K562 (cell line): ENCODE measurements around the gene PSMD13.

Experiments used
- ERF ChIP-seq: fragments of 450-650 bp; formaldehyde crosslinking; IDR thresholded peaks from 2 replicates; pipeline ENCODE4 v1.4.0; 2020; ENCODE audit warnings: mild to moderate bottlenecking, mixed read lengths
- ESRRA ChIP-seq: fragments of 450-650 bp; IDR thresholded peaks from 2 replicates; pipeline ENCODE4 v1.6.1; 2014; ENCODE audit warnings: low read depth, mild to moderate bottlenecking, moderate library complexity, borderline replicate concordance
- HLTF ChIP-seq: fragments of 450-650 bp; IDR thresholded peaks from 2 replicates; pipeline ENCODE4 v1.6.1; 2016
- HNRNPH1 ChIP-seq: fragments of 200-400 bp; formaldehyde crosslinking; optimal IDR thresholded peaks from 2 replicates; pipeline ENCODE3; 2017; ENCODE audit warnings: low read depth, mild to moderate bottlenecking, low read length, moderate library complexity
- MAFG ChIP-seq: fragments of 450-650 bp; conservative IDR thresholded peaks from 2 replicates; pipeline ENCODE4 v1.6.1; 2016; ENCODE audit warnings: missing genetic modification characterization, missing compliant biosample characterization
- NFIC ChIP-seq: fragments of 450-650 bp; IDR thresholded peaks from 2 replicates; pipeline ENCODE4 v1.6.1; 2017; ENCODE audit warnings: mild to moderate bottlenecking, inconsistent platforms
- TF ChIP-seq, protein P1 (sequence below), 3 experiments: IDR thresholded peaks in 2 of 3; conservative IDR thresholded peaks in 1 of 3; 2 replicates each; pipeline ENCODE4 v1.5.1; 2011 to 2012; ENCODE audit warnings: low read length in 3 of 3, mild to moderate bottlenecking in 3 of 3, control low read depth in 2 of 3, improper control_type of control experiment in 1 of 3, inconsistent platforms in 1 of 3, low read depth in 1 of 3, mixed read lengths in 1 of 3, moderate library complexity in 1 of 3; ENCODE audit not compliant: insufficient read depth in 2 of 3
- TF ChIP-seq, protein P2 (sequence below), 3 experiments: fragments of 200-800 bp in 1 of 3; fragments of 250-450 bp in 1 of 3; fragments of 450-650 bp in 1 of 3; sonication (Bioruptor Pico) in 1 of 3; sonication (Bioruptor generic) in 1 of 3; formaldehyde crosslinking in 1 of 3; IDR thresholded peaks; 2 replicates each; pipeline versions ENCODE4 v1.6.1 to v1.8.0; 2016 to 2022; ENCODE audit warnings: mild to moderate bottlenecking in 2 of 3, missing genetic modification characterization in 2 of 3, missing compliant biosample characterization in 1 of 3, moderate library complexity in 1 of 3

DNA sequence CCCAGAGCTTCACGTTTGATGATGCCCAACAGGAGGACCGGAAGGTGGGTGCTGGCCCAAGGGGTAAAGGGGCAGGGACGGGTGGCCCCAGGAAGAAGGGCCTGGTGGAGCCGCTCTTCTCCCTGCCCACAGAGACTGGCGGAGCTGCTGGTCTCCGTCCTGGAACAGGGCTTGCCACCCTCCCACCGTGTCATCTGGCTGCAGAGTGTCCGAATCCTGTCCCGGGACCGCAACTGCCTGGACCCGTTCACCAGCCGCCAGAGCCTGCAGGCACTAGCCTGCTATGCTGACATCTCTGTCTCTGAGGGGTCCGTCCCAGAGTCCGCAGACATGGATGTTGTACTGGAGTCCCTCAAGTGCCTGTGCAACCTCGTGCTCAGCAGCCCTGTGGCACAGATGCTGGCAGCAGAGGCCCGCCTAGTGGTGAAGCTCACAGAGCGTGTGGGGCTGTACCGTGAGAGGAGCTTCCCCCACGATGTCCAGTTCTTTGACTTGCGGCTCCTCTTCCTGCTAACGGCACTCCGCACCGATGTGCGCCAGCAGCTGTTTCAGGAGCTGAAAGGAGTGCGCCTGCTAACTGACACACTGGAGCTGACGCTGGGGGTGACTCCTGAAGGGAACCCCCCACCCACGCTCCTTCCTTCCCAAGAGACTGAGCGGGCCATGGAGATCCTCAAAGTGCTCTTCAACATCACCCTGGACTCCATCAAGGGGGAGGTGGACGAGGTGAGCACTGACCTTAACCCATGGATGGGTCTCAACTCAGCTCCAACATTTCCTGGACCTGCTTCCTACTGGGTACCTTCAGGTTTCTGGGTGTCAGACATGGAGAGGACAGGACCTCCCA, 27.3 kb upstream of the PSMD13 start:
- TF ChIP-seq ERF (CRISPR knock-in tag) (no peak), NFIC (no peak), HNRNPH1 (no peak), HLTF (no peak), MAFG (tag) (no peak), ESRRA (no peak)
- TF ChIP-seq, protein P1, sequence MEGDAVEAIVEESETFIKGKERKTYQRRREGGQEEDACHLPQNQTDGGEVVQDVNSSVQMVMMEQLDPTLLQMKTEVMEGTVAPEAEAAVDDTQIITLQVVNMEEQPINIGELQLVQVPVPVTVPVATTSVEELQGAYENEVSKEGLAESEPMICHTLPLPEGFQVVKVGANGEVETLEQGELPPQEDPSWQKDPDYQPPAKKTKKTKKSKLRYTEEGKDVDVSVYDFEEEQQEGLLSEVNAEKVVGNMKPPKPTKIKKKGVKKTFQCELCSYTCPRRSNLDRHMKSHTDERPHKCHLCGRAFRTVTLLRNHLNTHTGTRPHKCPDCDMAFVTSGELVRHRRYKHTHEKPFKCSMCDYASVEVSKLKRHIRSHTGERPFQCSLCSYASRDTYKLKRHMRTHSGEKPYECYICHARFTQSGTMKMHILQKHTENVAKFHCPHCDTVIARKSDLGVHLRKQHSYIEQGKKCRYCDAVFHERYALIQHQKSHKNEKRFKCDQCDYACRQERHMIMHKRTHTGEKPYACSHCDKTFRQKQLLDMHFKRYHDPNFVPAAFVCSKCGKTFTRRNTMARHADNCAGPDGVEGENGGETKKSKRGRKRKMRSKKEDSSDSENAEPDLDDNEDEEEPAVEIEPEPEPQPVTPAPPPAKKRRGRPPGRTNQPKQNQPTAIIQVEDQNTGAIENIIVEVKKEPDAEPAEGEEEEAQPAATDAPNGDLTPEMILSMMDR (IDR thresholded peaks at IDR 0.05 in 2 of 3, conservative IDR thresholded peaks at IDR 0.05 in 1 of 3; ENCODE audit: insufficient read depth in 2 of 3, low read depth in 1 of 3, low read length in 3 of 3) = no peak
- TF ChIP-seq, protein P2, sequence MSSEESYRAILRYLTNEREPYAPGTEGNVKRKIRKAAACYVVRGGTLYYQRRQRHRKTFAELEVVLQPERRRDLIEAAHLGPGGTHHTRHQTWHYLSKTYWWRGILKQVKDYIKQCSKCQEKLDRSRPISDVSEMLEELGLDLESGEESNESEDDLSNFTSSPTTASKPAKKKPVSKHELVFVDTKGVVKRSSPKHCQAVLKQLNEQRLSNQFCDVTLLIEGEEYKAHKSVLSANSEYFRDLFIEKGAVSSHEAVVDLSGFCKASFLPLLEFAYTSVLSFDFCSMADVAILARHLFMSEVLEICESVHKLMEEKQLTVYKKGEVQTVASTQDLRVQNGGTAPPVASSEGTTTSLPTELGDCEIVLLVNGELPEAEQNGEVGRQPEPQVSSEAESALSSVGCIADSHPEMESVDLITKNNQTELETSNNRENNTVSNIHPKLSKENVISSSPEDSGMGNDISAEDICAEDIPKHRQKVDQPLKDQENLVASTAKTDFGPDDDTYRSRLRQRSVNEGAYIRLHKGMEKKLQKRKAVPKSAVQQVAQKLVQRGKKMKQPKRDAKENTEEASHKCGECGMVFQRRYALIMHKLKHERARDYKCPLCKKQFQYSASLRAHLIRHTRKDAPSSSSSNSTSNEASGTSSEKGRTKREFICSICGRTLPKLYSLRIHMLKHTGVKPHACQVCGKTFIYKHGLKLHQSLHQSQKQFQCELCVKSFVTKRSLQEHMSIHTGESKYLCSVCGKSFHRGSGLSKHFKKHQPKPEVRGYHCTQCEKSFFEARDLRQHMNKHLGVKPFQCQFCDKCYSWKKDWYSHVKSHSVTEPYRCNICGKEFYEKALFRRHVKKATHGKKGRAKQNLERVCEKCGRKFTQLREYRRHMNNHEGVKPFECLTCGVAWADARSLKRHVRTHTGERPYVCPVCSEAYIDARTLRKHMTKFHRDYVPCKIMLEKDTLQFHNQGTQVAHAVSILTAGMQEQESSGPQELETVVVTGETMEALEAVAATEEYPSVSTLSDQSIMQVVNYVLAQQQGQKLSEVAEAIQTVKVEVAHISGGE (CRISPR knock-in tag; IDR thresholded peaks at IDR 0.05) = no peak
